B cell (primary cell): ENCODE results near the gene SYNJ2. TPM values are rescaled to one million over a fixed set of nuclear protein-coding genes. Genes with fewer than 3 reads are reported as not detected.

ENCODE experiments used
- ATAC-seq: fragments of 200-7000 bp; cut with Tn5 transposase; one replicate; pipeline ENCODE4 v1.10.0; 2021; ENCODE audit warnings: low read depth, mild to moderate bottlenecking, moderate number of reproducible peaks, moderate library complexity
- CTCF ChIA-PET: fragments of 350-600 bp; sonication (Branson Sonifier 250); formaldehyde crosslinking; loops from one replicate; lab custom pipeline; 2021; ENCODE audit warnings: antibody characterized with exemption, inconsistent platforms; lab: Charles Lee
- POLR2A ChIA-PET: fragments of 350-600 bp; sonication (Branson Sonifier 250); formaldehyde crosslinking; loops from one replicate; lab custom pipeline; 2021; ENCODE audit warnings: antibody characterized with exemption; lab: Charles Lee
- DNase-seq: peaks from one replicate; pipeline ENCODE4 v3.0.0; 2013
- H2AFZ ChIP-seq: 2 replicates; pipeline ENCODE4 v1.6.1; 2012; ENCODE audit warnings: mild to moderate bottlenecking, low read depth, low read length; ENCODE audit not compliant: insufficient read depth, poor library complexity, severe bottlenecking
- H3K27ac ChIP-seq, 2 donors: 1 replicate in 1 of 2; 2 replicates in 1 of 2; pipeline ENCODE4 v1.5.1; 2012 to 2013; ENCODE audit warnings: low read length in 2 of 2, mild to moderate bottlenecking in 2 of 2, moderate library complexity in 1 of 2
- H3K27me3 ChIP-seq, 4 experiments: fragments of 200-600 bp in 1 of 4; sonication (generic) in 1 of 4; replicated peaks in 1 of 4; 1 replicate in 2 of 4; 2 replicates in 2 of 4; pipeline versions ENCODE4 v1.6.1 to v1.7.0; 2013 to 2016; ENCODE audit warnings: low read length in 3 of 4, mild to moderate bottlenecking in 2 of 4, mixed read lengths in 1 of 4, moderate library complexity in 1 of 4; ENCODE audit not compliant: insufficient read depth in 4 of 4, control insufficient read depth in 3 of 4; ENCODE audit errors: control extremely low read depth in 1 of 4
- H3K36me3 ChIP-seq, 2 experiments: replicated peaks in 1 of 2; 1 replicate in 1 of 2; 2 replicates in 1 of 2; pipeline versions ENCODE4 v1.6.1 to v1.7.1; 2013; ENCODE audit warnings: low read length in 1 of 2; ENCODE audit not compliant: insufficient read depth in 2 of 2, control insufficient read depth in 1 of 2; ENCODE audit errors: control extremely low read depth in 1 of 2, extremely low read depth in 1 of 2
- H3K4me1 ChIP-seq, 2 donors: fragments of 200-600 bp in 1 of 2; sonication (generic) in 1 of 2; 1 replicate in 1 of 2; 2 replicates in 1 of 2; pipeline versions ENCODE4 v1.5.1 to v1.6.1; 2013 to 2017; ENCODE audit warnings: low read length in 2 of 2; ENCODE audit not compliant: control insufficient read depth in 2 of 2, insufficient read depth in 2 of 2
- H3K4me2 ChIP-seq: replicated peaks from 2 replicates; pipeline ENCODE3; 2012; ENCODE audit warnings: mild to moderate bottlenecking, low read depth, low read length; ENCODE audit not compliant: poor library complexity, severe bottlenecking
- H3K4me3 ChIP-seq, 5 experiments: fragments of 200-600 bp in 1 of 5; sonication (generic) in 1 of 5; 1 replicate in 3 of 5; 2 replicates in 2 of 5; pipeline versions ENCODE4 v1.5.1 to v1.7.0; 2011 to 2016; ENCODE audit warnings: low read length in 4 of 5, mild to moderate bottlenecking in 4 of 5, low read depth in 2 of 5, control low read depth in 1 of 5, moderate library complexity in 1 of 5; ENCODE audit not compliant: insufficient read depth in 1 of 5; ENCODE audit errors: control extremely low read depth in 1 of 5, extremely low read depth in 1 of 5
- H3K79me2 ChIP-seq: fragments of 200-600 bp; sonication (generic); one replicate; pipeline ENCODE4 v1.6.0; 2016; ENCODE audit warnings: low read length; ENCODE audit not compliant: control insufficient read depth, insufficient read depth
- H3K9ac ChIP-seq: fragments of 200-600 bp; sonication (generic); 2 replicates; pipeline ENCODE4 v1.6.1; 2017; ENCODE audit warnings: mild to moderate bottlenecking, low read length, moderate library complexity
- H3K9me3 ChIP-seq, 3 donors: one replicate each; pipeline versions ENCODE4 v1.6.1 to v1.7.1; 2013; ENCODE audit warnings: low read length in 2 of 3; ENCODE audit not compliant: control insufficient read depth in 2 of 3, insufficient read depth in 1 of 3; ENCODE audit errors: control extremely low read depth in 1 of 3
- H4K20me1 ChIP-seq: 2 replicates; pipeline ENCODE4 v1.6.0; 2012; ENCODE audit warnings: mild to moderate bottlenecking, low read length; ENCODE audit not compliant: insufficient read depth, control insufficient read depth, poor library complexity, severe bottlenecking
- H3K27ac Mint-ChIP-seq: one replicate; pipeline ENCODE4 v1.8.0; 2021; ENCODE audit warnings: mixed read lengths
- H3K27me3 Mint-ChIP-seq: one replicate; pipeline ENCODE4 v1.8.0; 2021; ENCODE audit warnings: mixed read lengths
- H3K4me1 Mint-ChIP-seq: one replicate; pipeline ENCODE4 v1.8.0; 2021; ENCODE audit warnings: mixed read lengths
- H3K4me3 Mint-ChIP-seq: one replicate; pipeline ENCODE4 v1.8.0; 2021; ENCODE audit warnings: mixed read lengths
- H3K9me3 Mint-ChIP-seq: one replicate; pipeline ENCODE4 v1.8.0; 2022; ENCODE audit warnings: mixed read lengths; ENCODE audit not compliant: insufficient read depth
- CTCF ChIP-seq: fragments of 200-600 bp; IDR thresholded peaks from one replicate; pipeline ENCODE4 v1.8.0; 2022; ENCODE audit warnings: antibody characterized with exemption, mild to moderate bottlenecking
- EZH2 ChIP-seq: IDR thresholded peaks from 2 replicates; pipeline ENCODE4 v1.6.1; 2012; ENCODE audit warnings: borderline replicate concordance, low read depth, mild to moderate bottlenecking, moderate library complexity, low read length; ENCODE audit not compliant: insufficient read depth, poor library complexity, severe bottlenecking
- WGBS: methylation state at CpG from one replicate; pipeline ENCODE4 v1.1.5; 2013; ENCODE audit warnings: missing lambda C conversion rate; ENCODE audit not compliant: insufficient coverage; 5-methylcytosine and 5-hydroxymethylcytosine counted together
- intact Hi-C: fragments of 100-400 bp; cut with micrococcal nuclease; formaldehyde crosslinking; loops from one replicate; pipeline ENCODE4 v1.10.0; 2022
- polyA plus RNA-seq: library from polyadenylated mRNA; depleted of rRNA; stranded (reverse); fragments of >200 nt; gene quantifications from 2 replicates; pipeline ENCODE4 v1.2.3, GENCODE V29; 2012
- total RNA-seq, 2 donors: library from RNA; stranded (reverse); fragments of 120-200 nt in 1 of 2; gene quantifications; 1 replicate in 1 of 2; 2 replicates in 1 of 2; pipeline versions ENCODE4 v1.2.3 to v1.2.4, GENCODE V29; 2013 to 2022

SYNJ2 gene
- total and polyA plus RNA-seq, 2 donors (not counting 1 experiment from before 2014, with no cell fraction given): 5.2 to 11.4 TPM

GRCh38 chr6:158067436-158068015, 85.9 kb downstream of the SYNJ2 start:
- Histone ChIP-seq H3K4me1 (peaks cover 0 to 5% of the 10 kb centered on the region in 2 donors), H3K9ac (no peak overlapping the region), H4K20me1 (no peaks in the 10 kb centered on the region), H3K4me3 (no peak overlapping the region), H2AFZ (no peak overlapping the region), H3K4me2 (no peak overlapping the region), H3K27me3 (no peaks in the 10 kb centered on the region), H3K79me2 (no peaks in the 10 kb centered on the region), H3K36me3 (peaks cover 0 to 27% of the 10 kb centered on the region in 2 experiments), H3K27ac (no peak overlapping the region), H3K9me3 (peaks cover 0 to 3% (median 0%) of the 10 kb centered on the region in 3 donors)
- H3K27ac Mint-ChIP-seq: no peak overlapping the region
- ATAC-seq (no peak), DNase-seq (no peak)
- TF ChIP-seq EZH2 (no peak), CTCF (no peak)
- intact Hi-C loops: no loop called here
- H3K4me3 Mint-ChIP-seq: no peak overlapping the region
- ChIA-PET CTCF (no interaction called here), POLR2A (no interaction called here)
- WGBS: 88% methylated on average over 9 of the region's 10 CpGs
- H3K4me1 Mint-ChIP-seq: peaks cover 2% of the 10 kb centered on the region
- H3K27me3 Mint-ChIP-seq: no peaks in the 10 kb centered on the region
- H3K9me3 Mint-ChIP-seq: no peaks in the 10 kb centered on the region

GRCh38 chr6:158068156-158068892, 86.7 kb downstream of the SYNJ2 start:
- DNase-seq (no peak), ATAC-seq (no peak)
- Histone ChIP-seq H4K20me1 (no peaks in the 10 kb centered on the region), H3K27ac (no peak overlapping the region), H3K79me2 (no peaks in the 10 kb centered on the region), H3K4me2 (no peak overlapping the region), H3K4me1 (peaks cover 0 to 5% of the 10 kb centered on the region in 2 donors), H3K9me3 (no peaks in the 10 kb centered on the region), H3K9ac (no peak overlapping the region), H2AFZ (no peak overlapping the region), H3K36me3 (peaks cover 0 to 24% of the 10 kb centered on the region in 2 experiments), H3K4me3 (no peak overlapping the region), H3K27me3 (no peaks in the 10 kb centered on the region)
- Mint-ChIP-seq H3K4me1 (peaks cover 2% of the 10 kb centered on the region), H3K4me3 (no peak overlapping the region), H3K9me3 (no peaks in the 10 kb centered on the region), H3K27ac (no peak overlapping the region), H3K27me3 (no peaks in the 10 kb centered on the region)
- TF ChIP-seq EZH2 (no peak), CTCF (no peak)
- POLR2A ChIA-PET: interaction anchor here (0.5 kb wide), 1 partner anchor 112 kb away, joined by 3 read pairs; no protein-coding TSS in a partner anchor
- intact Hi-C loops: no loop called here
- WGBS: 94% methylated on average over 10 of the region's 10 CpGs
- CTCF ChIA-PET: interaction anchor here (0.6 kb wide), 1 partner anchor 20 kb away, joined by 3 read pairs; no protein-coding TSS in a partner anchor
